ENCODE measurements around the gene KCNN3. TPM values are rescaled to one million over a fixed set of nuclear protein-coding genes. Genes with fewer than 3 reads are reported as not detected.

Gene KCNN3
- total and polyA plus RNA-seq, 2 of the 8 experiments (the other 6 are each of a cell fraction or from before 2014, with no cell fraction given) = 2.8 to 3.7 TPM

DNA sequence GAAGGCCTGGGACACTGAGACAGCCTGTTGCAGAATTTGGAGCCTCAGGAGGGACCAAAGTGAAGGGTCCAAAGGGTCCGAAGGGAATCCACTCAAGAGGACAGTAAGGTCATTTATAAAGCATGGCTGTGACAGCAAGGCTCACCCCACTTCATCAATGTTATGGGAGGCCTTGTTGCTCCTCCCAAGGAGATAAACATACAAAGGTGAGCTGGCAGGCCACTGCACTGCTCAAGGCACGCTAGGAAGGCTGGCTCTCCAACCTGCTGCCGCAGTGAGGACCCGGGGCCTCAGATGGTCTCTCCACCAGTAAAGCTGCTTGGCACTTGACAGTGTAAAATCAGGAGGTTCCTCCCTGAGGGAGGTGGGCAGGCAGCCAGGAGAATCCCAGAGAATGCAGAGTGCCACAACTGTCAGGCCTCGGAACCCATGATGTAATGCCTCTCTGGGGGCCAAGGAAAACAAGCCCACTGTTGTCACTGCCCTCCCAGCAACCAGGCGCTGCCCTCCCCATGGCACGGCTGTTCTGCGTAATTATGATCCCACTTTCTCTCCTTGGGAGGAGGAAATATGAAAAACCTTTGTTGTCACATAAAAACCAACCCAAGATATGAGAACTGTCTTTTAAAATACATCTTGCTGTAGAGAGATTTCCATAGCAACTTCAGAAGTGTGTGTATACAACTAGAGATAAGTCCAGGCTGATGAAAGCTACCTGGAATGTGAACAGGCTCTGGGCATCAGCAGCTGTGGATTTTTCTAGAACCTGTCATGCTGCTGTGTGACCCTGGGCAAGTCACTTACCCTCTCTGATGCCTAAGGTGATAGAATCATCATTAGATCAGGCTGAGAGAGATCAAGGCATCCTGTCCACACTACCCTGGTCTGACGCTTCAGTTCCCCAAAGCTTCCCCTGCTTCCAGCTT lies 102.5 kb downstream of the KCNN3 start:
- H2BK5ac ChIP-seq (ENCODE audit: low read depth, low read length) = no peak overlapping the region
- H3K23me2 ChIP-seq (ENCODE audit: low read depth, low read length) = no peaks in the 10 kb centered on the region
- peaks cover 0 to 8% (median 5%) of the 10 kb centered on the region in 4 experiments; a peak in 5 of 7 replicates for H3K4me1 ChIP-seq (replicated peaks in 1 of 4; ENCODE audit: control insufficient read depth in 3 of 4, insufficient read depth in 4 of 4, low read length in 3 of 4)
- FAIRE-seq (no peak), DNase-seq (ENCODE audit: low read depth in 1 of 2, low spot score in 2 of 2) (no peak)
- CTCF ChIA-PET (ENCODE audit: partially characterized antibody) = interaction anchor here (0.6 to 2.6 kb wide), 14 partner anchors 8 to 273 kb away, joined by 3 to 9 read pairs (median 6); no protein-coding TSS in a partner anchor
- H3K56ac ChIP-seq (replicated peaks; ENCODE audit: insufficient read length, low read depth, low read length) = no peak overlapping the region
- no peak overlapping the region for H3K14ac ChIP-seq (ENCODE audit: insufficient read length)
- H4K91ac ChIP-seq (replicated peaks; ENCODE audit: insufficient read length, low read length) = no peak overlapping the region
- H3K27ac ChIP-seq (ENCODE audit: low read depth, low read length) = no peak overlapping the region
- H3K79me2 ChIP-seq (ENCODE audit: control insufficient read depth in 1 of 2, insufficient read depth in 2 of 2, low read length in 2 of 2) = no peaks in the 10 kb centered on the region
- H2BK12ac ChIP-seq (ENCODE audit: low read depth, low read length) = no peak overlapping the region
- H3K27me3 ChIP-seq (replicated peaks in 1 of 4; ENCODE audit: control insufficient read depth in 3 of 4, extremely low read depth in 1 of 4, insufficient read depth in 3 of 4, low read length in 3 of 4) = no peaks in the 10 kb centered on the region
- no peaks in the 10 kb centered on the region for H4K20me1 ChIP-seq (replicated peaks in 1 of 2; ENCODE audit: control insufficient read depth in 1 of 2, insufficient read depth in 2 of 2, low read length in 2 of 2)
- no peaks in the 10 kb centered on the region for H3K36me3 ChIP-seq (ENCODE audit: control insufficient read depth in 2 of 4, insufficient read depth in 4 of 4, low read length in 3 of 4)
- H2BK20ac ChIP-seq (ENCODE audit: low read length) = no peak overlapping the region
- H3K4me3 ChIP-seq (ENCODE audit: extremely low read depth in 1 of 4, insufficient read depth in 2 of 4, low read depth in 3 of 4, low read length in 4 of 4) = no peak overlapping the region
- no peak overlapping the region for H3K9ac ChIP-seq (replicated peaks in 1 of 4; ENCODE audit: extremely low read depth in 1 of 4, low read depth in 3 of 4, low read length in 3 of 4)
- H2BK15ac ChIP-seq (ENCODE audit: low read length) = no peak overlapping the region
- 89% methylated on average over 9 of the region's 9 CpGs; no CpG with 5 or more reads in 1 of the 2 experiments for WGBS, 2 experiments (ENCODE audit: extremely low coverage in 1 of 2, insufficient coverage in 1 of 2, insufficient read length in 1 of 2, insufficient replicate concordance in 2 of 2, low coverage in 1 of 2, low lambda C conversion rate in 2 of 2, missing lambda C conversion rate in 1 of 2)
- no peaks in the 10 kb centered on the region for H3K79me1 ChIP-seq (ENCODE audit: low read depth, low read length)
- no peak overlapping the region for H3K18ac ChIP-seq (ENCODE audit: extremely low read depth, low read length)
- H4K8ac ChIP-seq (ENCODE audit: extremely low read depth, insufficient read depth, low read length) = no peak overlapping the region
- no peak overlapping the region for H2AK5ac ChIP-seq (ENCODE audit: low read depth, low read length)
- POLR2A ChIA-PET (ENCODE audit: partially characterized antibody) = interaction anchor here (1.0 kb wide), 1 partner anchor 9 kb away, joined by 3 read pairs; no protein-coding TSS in a partner anchor
- TF ChIP-seq TEAD4 (IDR thresholded peaks at IDR 0.05; ENCODE audit: low read depth, low read length) = no peak
- peak; percentile 58; the same call in 1 of the 2 replicates for TF ChIP-seq KDM1A (IDR thresholded peaks at IDR 0.05; ENCODE audit: borderline replicate concordance, low read length)
- H3K4me2 ChIP-seq (ENCODE audit: insufficient read depth in 1 of 2, low read depth in 2 of 2, low read length in 2 of 2) = no peak overlapping the region
- H2BK120ac ChIP-seq (replicated peaks; ENCODE audit: low read depth, low read length) = no peak overlapping the region
- no peaks in the 10 kb centered on the region for H3K9me3 ChIP-seq (ENCODE audit: insufficient read depth in 2 of 2, low read depth in 1 of 2, low read length in 1 of 2)
- no peak overlapping the region for H3K4ac ChIP-seq (replicated peaks; ENCODE audit: insufficient read length, low read depth, low read length)
- H2AFZ ChIP-seq (ENCODE audit: low read length) = no peak overlapping the region
- no peak overlapping the region for H4K5ac ChIP-seq (ENCODE audit: insufficient read length, low read depth, low read length)
- H3K23ac ChIP-seq (ENCODE audit: insufficient read length) = no peak overlapping the region
